HCT116 (cell line): ENCODE results near the gene NDUFS7. TPM values are rescaled to one million over a fixed set of nuclear protein-coding genes. Genes with fewer than 3 reads are reported as not detected.

Experiments
- ATAC-seq: fragments of 200-7000 bp; cut with Tn5 transposase; 2 replicates; pipeline ENCODE4 v1.9.1; 2020; ENCODE audit warnings: mild to moderate bottlenecking, moderate library complexity
- BruUV-seq: library from RNA; stranded (reverse); fragments of 400-500 nt; replicated peaks from 2 replicates; lab custom pipeline; 2021; lab: Mats Ljungman, UMichigan
- CTCF ChIA-PET: fragments of 300-600 bp; sonication (Branson Sonifier 250); formaldehyde crosslinking; loops from one replicate; lab custom pipeline; 2021; ENCODE audit warnings: antibody characterized with exemption; lab: Charles Lee
- POLR2A ChIA-PET: fragments of 300-600, 350-600 bp; sonication (Branson Sonifier 250); formaldehyde crosslinking; loops from one replicate; lab custom pipeline; 2021; ENCODE audit warnings: antibody characterized with exemption; lab: Charles Lee
- RAD21 ChIA-PET, 2 experiments: fragments of 300-600 bp; sonication (Branson Sonifier 250); formaldehyde crosslinking; loops; one replicate each; lab custom pipeline; 2023; ENCODE audit warnings: low total read pairs in 2 of 2; ENCODE audit not compliant: uncharacterized antibody in 2 of 2, unreplicated experiment in 2 of 2, low non-redundant PET in 1 of 2; lab: Charles Lee
- DNase-seq: peaks from one replicate; pipeline ENCODE4 v3.0.0-alpha.2; 2010; ENCODE audit warnings: low read depth, low spot score
- H2AFZ ChIP-seq: fragments of 200-600 bp; shearing (Covaris generic), sonication (generic); 2 replicates; pipeline ENCODE4 v1.6.1; 2017; ENCODE audit warnings: low read depth, mixed run types, mixed read lengths, antibody characterized with exemption, low read length; ENCODE audit not compliant: poor library complexity, severe bottlenecking
- H3K27ac ChIP-seq: 2 replicates; pipeline ENCODE4 v1.5.1; 2012; ENCODE audit warnings: low read depth, low read length
- H3K27me3 ChIP-seq: fragments of 200-600 bp; sonication (generic); 2 replicates; pipeline ENCODE4 v1.6.1; 2016; ENCODE audit warnings: mixed run types, low read length, mixed read lengths; ENCODE audit not compliant: insufficient read depth
- H3K36me3 ChIP-seq, 2 experiments: fragments of 200-500 bp in 1 of 2; fragments of 200-600 bp in 1 of 2; sonication (Bioruptor generic) in 1 of 2; sonication (generic) in 1 of 2; 2 replicates each; pipeline versions ENCODE4 v1.5.1 to v1.6.1; 2014 to 2016; ENCODE audit warnings: low read length in 2 of 2, inconsistent platforms in 1 of 2, mixed read lengths in 1 of 2, mixed run types in 1 of 2; ENCODE audit not compliant: insufficient read depth in 2 of 2, control insufficient read depth in 1 of 2
- H3K4me1 ChIP-seq, 2 experiments: fragments of 200-600 bp in 1 of 2; sonication (generic) in 1 of 2; 2 replicates each; pipeline versions ENCODE4 v1.5.1 to v1.6.1; 2012 to 2017; ENCODE audit warnings: low read length in 2 of 2, inconsistent platforms in 1 of 2, mild to moderate bottlenecking in 1 of 2, mixed read lengths in 1 of 2, mixed run types in 1 of 2, moderate library complexity in 1 of 2; ENCODE audit not compliant: insufficient read depth in 2 of 2, control insufficient read depth in 1 of 2
- H3K4me2 ChIP-seq: fragments of 200-600 bp; sonication (generic); 2 replicates; pipeline ENCODE4 v1.6.1; 2017; ENCODE audit warnings: mixed run types, low read length, mixed read lengths
- H3K4me3 ChIP-seq, 2 experiments: fragments of 200-600 bp in 1 of 2; sonication (generic) in 1 of 2; replicated peaks in 1 of 2; 2 replicates each; pipeline ENCODE4 v1.5.1; 2011 to 2016; ENCODE audit warnings: low read length in 2 of 2, control low read depth in 1 of 2, low read depth in 1 of 2, mild to moderate bottlenecking in 1 of 2, mixed read lengths in 1 of 2, mixed run types in 1 of 2
- H3K79me2 ChIP-seq: fragments of 200-600 bp; sonication (generic); 2 replicates; pipeline ENCODE4 v1.6.1; 2017; ENCODE audit warnings: mild to moderate bottlenecking, mixed run types, low read length, moderate library complexity, mixed read lengths; ENCODE audit not compliant: insufficient read depth
- H3K9ac ChIP-seq: fragments of 200-600 bp; sonication (generic); 2 replicates; pipeline ENCODE4 v1.6.1; 2016; ENCODE audit warnings: low read length, mixed read lengths
- H3K9me2 ChIP-seq: fragments of 200-600 bp; sonication (generic), shearing (Covaris generic); 2 replicates; pipeline ENCODE4 v1.6.1; 2017; ENCODE audit warnings: mixed run types, mild to moderate bottlenecking, moderate library complexity; ENCODE audit not compliant: insufficient read depth
- H3K9me3 ChIP-seq, 2 experiments: fragments of 200-500 bp in 1 of 2; fragments of 200-600 bp in 1 of 2; sonication (Bioruptor generic) in 1 of 2; sonication (generic) in 1 of 2; 2 replicates each; pipeline ENCODE4 v1.6.1; 2014 to 2017; ENCODE audit warnings: low read length in 2 of 2, mixed read lengths in 2 of 2, inconsistent platforms in 1 of 2, low read depth in 1 of 2, mild to moderate bottlenecking in 1 of 2, mixed run types in 1 of 2, moderate library complexity in 1 of 2; ENCODE audit not compliant: control insufficient read depth in 1 of 2, insufficient read depth in 1 of 2
- H4K20me1 ChIP-seq: fragments of 200-600 bp; sonication (generic), shearing (Covaris generic); 2 replicates; pipeline ENCODE4 v1.6.1; 2017; ENCODE audit warnings: mixed run types, mild to moderate bottlenecking, moderate library complexity; ENCODE audit not compliant: insufficient read depth
- CBX3 ChIP-seq: IDR thresholded peaks from 2 replicates; pipeline ENCODE4 v1.6.1; 2012; ENCODE audit warnings: low read depth
- EZH2 ChIP-seq: fragments of 200-600 bp; sonication (generic); IDR thresholded peaks from 2 replicates; pipeline ENCODE4 v1.6.1; 2017; ENCODE audit warnings: antibody characterized with exemption, mixed run types
- EZH2phosphoT487 ChIP-seq: fragments of 200-600 bp; IDR thresholded peaks from 2 replicates; pipeline ENCODE4 v1.6.1; 2018; ENCODE audit warnings: antibody characterized with exemption, borderline replicate concordance
- JUND ChIP-seq: IDR thresholded peaks from 2 replicates; pipeline ENCODE4 v1.6.1; 2012
- POLR2A ChIP-seq: IDR thresholded peaks from 2 replicates; pipeline ENCODE4 v1.7.0; 2011; ENCODE audit warnings: borderline replicate concordance; ENCODE audit not compliant: insufficient read depth, insufficient read length; ENCODE audit errors: extremely low read depth
- POLR2AphosphoS5 ChIP-seq: IDR thresholded peaks from 2 replicates; pipeline ENCODE4 v1.6.1; 2011; ENCODE audit warnings: mild to moderate bottlenecking, low read depth, low read length, moderate library complexity
- RAD21 ChIP-seq: IDR thresholded peaks from 2 replicates; pipeline ENCODE4 v1.6.1; 2012; ENCODE audit warnings: low read depth, mild to moderate bottlenecking
- SP1 ChIP-seq: IDR thresholded peaks from 2 replicates; pipeline ENCODE4 v1.6.1; 2012; ENCODE audit warnings: low read depth
- TCF7L2 ChIP-seq: IDR thresholded peaks from 2 replicates; pipeline ENCODE4 v1.7.0; 2011; ENCODE audit warnings: borderline replicate concordance, inconsistent platforms; ENCODE audit not compliant: insufficient read depth, insufficient read length; ENCODE audit errors: extremely low read depth
- YY1 ChIP-seq: IDR thresholded peaks from 2 replicates; pipeline ENCODE4 v1.6.1; 2011; ENCODE audit warnings: low read length, low read depth, moderate library complexity, mild to moderate bottlenecking; ENCODE audit not compliant: insufficient replicate concordance; ENCODE audit errors: extremely low read depth
- ZFX ChIP-seq: fragments of 450-650 bp; IDR thresholded peaks from 2 replicates; pipeline ENCODE4 v1.6.1; 2017
- ZNF274 ChIP-seq: fragments of 200-500 bp; sonication (Bioruptor generic); IDR thresholded peaks from 2 replicates; pipeline ENCODE4 v1.6.1; 2014; ENCODE audit warnings: mild to moderate bottlenecking, low read depth, low read length, inconsistent platforms
- intact Hi-C: fragments of 100-400 bp; cut with micrococcal nuclease; formaldehyde crosslinking; loops from 2 replicates; pipeline ENCODE4 v1.10.0; 2022
- total RNA-seq: library from RNA; stranded (reverse); gene quantifications from one replicate; pipeline ENCODE4 v1.2.1, GENCODE V29; 2021; ENCODE audit not compliant: unreplicated experiment
- TF ChIP-seq, protein P1 (sequence below): IDR thresholded peaks from 2 replicates; pipeline ENCODE4 v1.6.1; 2011; ENCODE audit warnings: mild to moderate bottlenecking, low read length, moderate library complexity; ENCODE audit not compliant: insufficient replicate concordance; ENCODE audit errors: extremely low read depth
- TF ChIP-seq, protein P2 (sequence below): IDR thresholded peaks from 2 replicates; pipeline ENCODE4 v1.6.1; 2012

NDUFS7 gene
- total RNA-seq, 1 experiment from 2014 or later = 114 TPM

DNA sequence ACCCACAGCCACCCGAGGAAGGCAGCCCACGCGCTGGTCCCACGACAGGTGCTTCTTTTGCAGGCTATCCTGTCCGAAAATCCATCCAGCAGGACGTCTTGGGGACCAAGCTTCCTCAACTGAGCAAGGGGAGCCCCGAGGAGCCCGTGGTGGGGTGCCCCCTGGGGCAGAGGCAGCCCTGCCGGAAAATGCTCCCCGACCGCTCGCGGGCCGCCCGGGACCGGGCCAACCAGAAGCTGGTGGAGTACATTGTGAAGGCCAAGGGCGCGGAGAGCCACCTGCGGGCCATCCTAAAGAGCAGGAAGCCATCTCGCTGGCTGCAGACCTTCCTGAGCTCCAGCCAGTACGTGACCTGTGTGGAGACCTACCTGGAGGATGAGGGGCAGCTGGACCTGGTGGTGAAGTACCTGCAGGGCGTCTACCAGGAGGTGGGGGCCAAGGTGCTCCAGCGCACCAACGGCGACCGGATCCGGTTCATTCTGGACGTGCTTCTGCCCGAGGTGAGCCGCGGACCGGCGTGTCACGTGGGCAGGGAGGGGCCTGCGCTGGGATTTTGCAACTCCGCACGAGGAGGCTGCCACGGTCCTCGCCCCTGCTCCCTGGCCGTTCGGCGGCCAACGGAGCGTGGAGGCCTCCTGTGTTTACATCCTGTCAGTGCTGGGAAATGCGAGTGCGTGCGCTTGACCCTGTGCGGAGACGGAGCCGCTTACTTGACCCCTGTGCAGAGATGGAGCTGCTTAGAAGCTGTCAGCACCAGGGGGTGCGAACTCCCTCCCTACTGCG, 12.9 kb upstream of the NDUFS7 start:
- H4K20me1 ChIP-seq = no peaks in the 10 kb centered on the region
- CTCF ChIA-PET = no interaction called here
- no peak overlapping the region for H3K4me3 ChIP-seq
- no peaks in the 10 kb centered on the region for H3K4me1 ChIP-seq
- no peaks in the 10 kb centered on the region for H3K9me3 ChIP-seq
- DNase-seq (no peak), ATAC-seq (no peak)
- intact Hi-C loops = no loop called here
- POLR2A ChIA-PET = no interaction called here
- no peak overlapping the region for H3K4me2 ChIP-seq
- no peak for TF ChIP-seq TCF7L2
- TF ChIP-seq YY1 = no peak
- no peak for TF ChIP-seq CBX3
- TF ChIP-seq SP1 = no peak
- TF ChIP-seq, protein P1, sequence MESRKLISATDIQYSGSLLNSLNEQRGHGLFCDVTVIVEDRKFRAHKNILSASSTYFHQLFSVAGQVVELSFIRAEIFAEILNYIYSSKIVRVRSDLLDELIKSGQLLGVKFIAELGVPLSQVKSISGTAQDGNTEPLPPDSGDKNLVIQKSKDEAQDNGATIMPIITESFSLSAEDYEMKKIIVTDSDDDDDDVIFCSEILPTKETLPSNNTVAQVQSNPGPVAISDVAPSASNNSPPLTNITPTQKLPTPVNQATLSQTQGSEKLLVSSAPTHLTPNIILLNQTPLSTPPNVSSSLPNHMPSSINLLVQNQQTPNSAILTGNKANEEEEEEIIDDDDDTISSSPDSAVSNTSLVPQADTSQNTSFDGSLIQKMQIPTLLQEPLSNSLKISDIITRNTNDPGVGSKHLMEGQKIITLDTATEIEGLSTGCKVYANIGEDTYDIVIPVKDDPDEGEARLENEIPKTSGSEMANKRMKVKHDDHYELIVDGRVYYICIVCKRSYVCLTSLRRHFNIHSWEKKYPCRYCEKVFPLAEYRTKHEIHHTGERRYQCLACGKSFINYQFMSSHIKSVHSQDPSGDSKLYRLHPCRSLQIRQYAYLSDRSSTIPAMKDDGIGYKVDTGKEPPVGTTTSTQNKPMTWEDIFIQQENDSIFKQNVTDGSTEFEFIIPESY = no peak
- TF ChIP-seq POLR2AphosphoS5 = no peak
- no peak for TF ChIP-seq ZNF274
- no peak for TF ChIP-seq JUND
- TF ChIP-seq EZH2phosphoT487 = no peak
- TF ChIP-seq ZFX = no peak
- no peak for TF ChIP-seq RAD21
- TF ChIP-seq, protein P2, sequence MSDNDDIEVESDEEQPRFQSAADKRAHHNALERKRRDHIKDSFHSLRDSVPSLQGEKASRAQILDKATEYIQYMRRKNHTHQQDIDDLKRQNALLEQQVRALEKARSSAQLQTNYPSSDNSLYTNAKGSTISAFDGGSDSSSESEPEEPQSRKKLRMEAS = no peak
- TF ChIP-seq POLR2A = no peak
- no peak for TF ChIP-seq EZH2
- no peak overlapping the region; the same call in 1 of the 2 replicates for H3K27ac ChIP-seq
- H3K36me3 ChIP-seq = peaks cover 23 to 47% of the 10 kb centered on the region in 2 experiments
- no peaks in the 10 kb centered on the region for H3K9me2 ChIP-seq
- BruUV-seq = no TSS peak
- H3K79me2 ChIP-seq = no peaks in the 10 kb centered on the region
- RAD21 ChIA-PET = no interaction called here
- no peak overlapping the region for H2AFZ ChIP-seq
- no peaks in the 10 kb centered on the region for H3K27me3 ChIP-seq
- no peak overlapping the region for H3K9ac ChIP-seq
